ENCODE data around the gene KMT2B.

- no peak for TF ChIP-seq POLR2AphosphoS5 (IDR thresholded peaks at IDR 0.05)
- TF ChIP-seq CTCF (IDR thresholded peaks at IDR 0.05), result no peak
- TF ChIP-seq POLR2A (IDR thresholded peaks at IDR 0.05), result no peak
Measured at GRCh38 chr19:35715355-35715809, 2.4 kb upstream of the KMT2B start.
